ACHN (cell line): ENCODE measurements around the gene CTNNA2.

Source experiments
- DNase-seq: peaks from one replicate; pipeline ENCODE4 v3.0.0-alpha.2; 2015
- in situ Hi-C: cut with HindIII; loops from 2 replicates; pipeline ENCODE4 v1.10.0; 2017; ENCODE audit warnings: low sequenced_read_pairs, low pct_ligation_motif_present, low pct_unique_long_range_greater_than_20kb

CTNNA2 gene

GRCh38 chr2:80329491-80329890 lies 816.6 kb downstream of the CTNNA2 start:
- in situ Hi-C loops = no loop called here
- DNase-seq = no peak

- in situ Hi-C loops = no loop called here
- no peak for DNase-seq
Measured at GRCh38 chr2:80330527-80331450, 817.9 kb downstream of the CTNNA2 start.

GRCh38 chr2:80333886-80334285 lies 821.0 kb downstream of the CTNNA2 start:
- no peak for DNase-seq
- in situ Hi-C loops = no loop called here

- in situ Hi-C loops = no loop called here
- no peak for DNase-seq
Measured at GRCh38 chr2:80335411-80335810, 822.6 kb downstream of the CTNNA2 start.

GRCh38 chr2:80338794-80339193 lies 825.9 kb downstream of the CTNNA2 start:
- no peak for DNase-seq
- in situ Hi-C loops = no loop called here

GRCh38 chr2:80340022-80340421 lies 827.2 kb downstream of the CTNNA2 start:
- no peak for DNase-seq
- in situ Hi-C loops = no loop called here

- in situ Hi-C loops = no loop called here
- no peak for DNase-seq
Measured at GRCh38 chr2:80348078-80348477, 835.2 kb downstream of the CTNNA2 start.

- in situ Hi-C loops = no loop called here
- DNase-seq = no peak
Measured at GRCh38 chr2:80348953-80349352, 836.1 kb downstream of the CTNNA2 start.

- DNase-seq = no peak
- in situ Hi-C loops = no loop called here
Measured at GRCh38 chr2:80351231-80351630, 838.4 kb downstream of the CTNNA2 start.

GRCh38 chr2:80354858-80355257 lies 842.0 kb downstream of the CTNNA2 start:
- no peak for DNase-seq
- in situ Hi-C loops = no loop called here

GRCh38 chr2:80361904-80362303 lies 849.1 kb downstream of the CTNNA2 start:
- in situ Hi-C loops = no loop called here
- DNase-seq = no peak

GRCh38 chr2:80363330-80363729 lies 850.5 kb downstream of the CTNNA2 start:
- in situ Hi-C loops = no loop called here
- no peak for DNase-seq

GRCh38 chr2:80363791-80364349 lies 851.0 kb downstream of the CTNNA2 start:
- DNase-seq = no peak
- in situ Hi-C loops = no loop called here

GRCh38 chr2:80364524-80365212 lies 851.8 kb downstream of the CTNNA2 start:
- no peak for DNase-seq
- in situ Hi-C loops = no loop called here

GRCh38 chr2:80365762-80366161 lies 852.9 kb downstream of the CTNNA2 start:
- in situ Hi-C loops = no loop called here
- no peak for DNase-seq

GRCh38 chr2:80370375-80371009 lies 857.6 kb downstream of the CTNNA2 start:
- no peak for DNase-seq
- in situ Hi-C loops = no loop called here

GRCh38 chr2:80374105-80374504 lies 861.3 kb downstream of the CTNNA2 start:
- in situ Hi-C loops = no loop called here
- no peak for DNase-seq

- DNase-seq = no peak
Measured at GRCh38 chr2:80377071-80377470, 864.2 kb downstream of the CTNNA2 start.

GRCh38 chr2:80380736-80381135 lies 867.9 kb downstream of the CTNNA2 start:
- in situ Hi-C loops = no loop called here
- no peak for DNase-seq

More at GRCh38 chr2:80377071-80377470, 864.2 kb downstream of the CTNNA2 start:
- in situ Hi-C loops = no loop called here
